OCI-LY7 (cell line): ENCODE data around the gene THAP8. TPM values are rescaled to one million over a fixed set of nuclear protein-coding genes. Genes with fewer than 3 reads are reported as not detected.

Experiments
- BruUV-seq: library from RNA; stranded (reverse); fragments of 400-500 nt; replicated peaks from 2 replicates; lab custom pipeline; 2021; lab: Mats Ljungman, UMichigan
- CTCF ChIA-PET: fragments of 300-600 bp; sonication (Branson Sonifier 250); formaldehyde crosslinking; loops from one replicate; lab custom pipeline; 2022; ENCODE audit warnings: antibody characterized with exemption; ENCODE audit not compliant: unreplicated experiment; lab: Charles Lee
- POLR2A ChIA-PET: fragments of 300-600 bp; sonication (Branson Sonifier 250); formaldehyde crosslinking; loops from one replicate; lab custom pipeline; 2022; ENCODE audit warnings: antibody characterized with exemption; lab: Charles Lee
- DNase-seq: peaks from one replicate; pipeline ENCODE4 v3.0.0-alpha.2; 2015; ENCODE audit warnings: low spot score
- H2AFZ ChIP-seq: fragments of 200-600 bp; sonication (generic), shearing (Covaris generic); 2 replicates; pipeline ENCODE4 v1.6.1; 2014; ENCODE audit warnings: mild to moderate bottlenecking, antibody characterized with exemption, low read length, moderate library complexity
- H3K27ac ChIP-seq: fragments of 200-600 bp; sonication (generic); 2 replicates; pipeline ENCODE4 v1.5.1; 2014; ENCODE audit warnings: mixed run types, low read depth, mild to moderate bottlenecking, moderate library complexity, low read length, inconsistent platforms; ENCODE audit not compliant: poor library complexity, severe bottlenecking
- H3K36me3 ChIP-seq: fragments of 200-600 bp; sonication (generic); 2 replicates; pipeline ENCODE4 v1.6.1; 2014; ENCODE audit warnings: mild to moderate bottlenecking, antibody characterized with exemption, low read length, moderate library complexity, mixed read lengths; ENCODE audit not compliant: insufficient read depth
- H3K4me1 ChIP-seq: fragments of 200-600 bp; sonication (generic); 2 replicates; pipeline ENCODE4 v1.5.1; 2014; ENCODE audit warnings: mild to moderate bottlenecking, low read length; ENCODE audit not compliant: insufficient read depth, poor library complexity, severe bottlenecking
- H3K4me2 ChIP-seq: fragments of 200-600 bp; sonication (generic); 2 replicates; pipeline ENCODE4 v1.6.1; 2014; ENCODE audit warnings: mild to moderate bottlenecking, low read length
- H3K4me3 ChIP-seq: fragments of 200-600 bp; sonication (generic); 2 replicates; pipeline ENCODE4 v1.5.1; 2014; ENCODE audit warnings: mild to moderate bottlenecking, low read depth, low read length; ENCODE audit not compliant: poor library complexity, severe bottlenecking
- H3K79me2 ChIP-seq: fragments of 200-600 bp; sonication (generic); 2 replicates; pipeline ENCODE4 v1.6.1; 2016; ENCODE audit warnings: low read depth, mild to moderate bottlenecking, low read length, moderate library complexity, mixed read lengths; ENCODE audit not compliant: insufficient read depth
- H3K9me2 ChIP-seq: fragments of 200-600 bp; sonication (generic); 2 replicates; pipeline ENCODE4 v1.6.1; 2016; ENCODE audit warnings: mild to moderate bottlenecking, low read length, mixed read lengths; ENCODE audit not compliant: insufficient read depth
- H3K9me3 ChIP-seq: fragments of 200-600 bp; sonication (generic); 2 replicates; pipeline ENCODE4 v1.6.1; 2014; ENCODE audit warnings: mild to moderate bottlenecking, mixed run types, low read length, mixed read lengths
- H4K20me1 ChIP-seq: fragments of 200-600 bp; sonication (generic); 2 replicates; pipeline ENCODE4 v1.6.1; 2014; ENCODE audit warnings: mild to moderate bottlenecking, antibody characterized with exemption, low read length, moderate library complexity, mixed read lengths; ENCODE audit not compliant: insufficient read depth
- EZH2phosphoT487 ChIP-seq: fragments of 200-600 bp; sonication (generic); IDR thresholded peaks from 2 replicates; pipeline ENCODE4 v1.6.1; 2018; ENCODE audit warnings: low read depth, borderline replicate concordance, mild to moderate bottlenecking, mixed run types, antibody characterized with exemption, low read length, moderate library complexity, mixed read lengths
- intact Hi-C: fragments of 100-400 bp; cut with micrococcal nuclease; formaldehyde crosslinking; loops from one replicate; pipeline ENCODE4 v1.10.0; 2022; ENCODE audit not compliant: unreplicated experiment
- total RNA-seq, 2 experiments: library from RNA; depleted of rRNA in 1 of 2; stranded (reverse); fragments of >200 nt in 1 of 2; shearing (Covaris generic) in 1 of 2; gene quantifications; 2 replicates each; pipeline ENCODE4 v1.2.3, GENCODE V29; 2014 to 2022
- TF ChIP-seq, protein P1 (sequence below): fragments of 200-600 bp; sonication (generic); conservative IDR thresholded peaks from 2 replicates; pipeline ENCODE4 v1.5.1; 2014; ENCODE audit warnings: mild to moderate bottlenecking, antibody characterized with exemption, low read length, moderate library complexity, mixed read lengths

Gene THAP8
- total RNA-seq, 2 experiments from 2014 or later: 7.3 TPM

DNA sequence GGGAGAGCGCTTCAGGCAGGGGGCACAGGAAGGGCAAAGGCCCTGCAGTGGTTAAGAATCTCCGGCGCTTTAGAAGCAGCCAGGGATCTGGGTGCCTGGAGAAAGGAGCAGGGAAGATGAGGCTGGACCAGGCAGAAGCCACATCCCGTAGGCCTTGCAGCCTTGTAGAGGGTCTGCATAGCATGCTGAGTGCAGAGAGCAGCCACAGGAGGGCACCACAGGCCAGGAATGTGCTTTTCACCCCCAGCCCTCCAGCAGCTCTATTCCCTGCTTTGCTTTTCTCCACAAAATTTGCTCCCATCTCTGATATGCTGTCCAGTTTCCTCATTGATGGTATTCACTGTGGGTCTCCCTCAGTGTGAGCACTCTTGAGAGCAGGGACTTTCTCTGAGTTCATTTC lies 6.3 kb upstream of the THAP8 start:
- intact Hi-C loops: no loop called here
- no TSS peak for BruUV-seq
- Histone ChIP-seq H3K4me3 (no peak overlapping the region), H3K27ac (no peak overlapping the region), H3K79me2 (peaks cover 37% of the 10 kb centered on the region), H2AFZ (no peak overlapping the region), H3K4me2 (no peak overlapping the region), H3K36me3 (peaks cover 86% of the 10 kb centered on the region), H3K4me1 (peaks cover 27% of the 10 kb centered on the region), H4K20me1 (peaks cover 11% of the 10 kb centered on the region), H3K9me3 (no peaks in the 10 kb centered on the region), H3K9me2 (no peaks in the 10 kb centered on the region)
- POLR2A ChIA-PET: interaction anchor here (0.6 kb wide), 1 partner anchor 70 kb away, joined by 6 read pairs; no protein-coding TSS in a partner anchor
- CTCF ChIA-PET: no interaction called here
- TF ChIP-seq, protein P1, sequence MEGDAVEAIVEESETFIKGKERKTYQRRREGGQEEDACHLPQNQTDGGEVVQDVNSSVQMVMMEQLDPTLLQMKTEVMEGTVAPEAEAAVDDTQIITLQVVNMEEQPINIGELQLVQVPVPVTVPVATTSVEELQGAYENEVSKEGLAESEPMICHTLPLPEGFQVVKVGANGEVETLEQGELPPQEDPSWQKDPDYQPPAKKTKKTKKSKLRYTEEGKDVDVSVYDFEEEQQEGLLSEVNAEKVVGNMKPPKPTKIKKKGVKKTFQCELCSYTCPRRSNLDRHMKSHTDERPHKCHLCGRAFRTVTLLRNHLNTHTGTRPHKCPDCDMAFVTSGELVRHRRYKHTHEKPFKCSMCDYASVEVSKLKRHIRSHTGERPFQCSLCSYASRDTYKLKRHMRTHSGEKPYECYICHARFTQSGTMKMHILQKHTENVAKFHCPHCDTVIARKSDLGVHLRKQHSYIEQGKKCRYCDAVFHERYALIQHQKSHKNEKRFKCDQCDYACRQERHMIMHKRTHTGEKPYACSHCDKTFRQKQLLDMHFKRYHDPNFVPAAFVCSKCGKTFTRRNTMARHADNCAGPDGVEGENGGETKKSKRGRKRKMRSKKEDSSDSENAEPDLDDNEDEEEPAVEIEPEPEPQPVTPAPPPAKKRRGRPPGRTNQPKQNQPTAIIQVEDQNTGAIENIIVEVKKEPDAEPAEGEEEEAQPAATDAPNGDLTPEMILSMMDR: peak; percentile 67
- TF ChIP-seq EZH2phosphoT487: no peak
- DNase-seq: peak; percentile 36

GRCh38 chr19:36059180-36059910 lies 5.3 kb upstream of the THAP8 start:
- no peak overlapping the region for H2AFZ ChIP-seq
- H3K36me3 ChIP-seq: peaks cover 76% of the 10 kb centered on the region
- no peak for TF ChIP-seq EZH2phosphoT487
- TF ChIP-seq, protein P1: no peak
- H3K9me3 ChIP-seq: no peaks in the 10 kb centered on the region
- no peak for DNase-seq
- peaks cover 13% of the 10 kb centered on the region for H4K20me1 ChIP-seq
- no peak overlapping the region for H3K4me2 ChIP-seq
- no TSS peak for BruUV-seq
- peaks cover 42% of the 10 kb centered on the region for H3K79me2 ChIP-seq
- peaks cover 27% of the 10 kb centered on the region for H3K4me1 ChIP-seq
- H3K9me2 ChIP-seq: no peaks in the 10 kb centered on the region
- no peak overlapping the region for H3K4me3 ChIP-seq
- ChIA-PET CTCF (no interaction called here), POLR2A (interaction anchor here (1.4 kb wide), 1 partner anchor 48 kb away, joined by 3 read pairs; no protein-coding TSS in a partner anchor)
- H3K27ac ChIP-seq: no peak overlapping the region
- intact Hi-C loops: loop anchor here (10.0 kb wide), 1 partner anchor 415 kb away; the partner anchor contains the start of genes COX6B1 and ETV2
